T-helper 1 cell treated with Interleukin-12 subunit alpha and Interleukin-12 subunit beta and Interleukin-4 antibody, amounts not matched to agents 30 ng/mL and 1 ng/mL, for 36 hours (primary cell): ENCODE measurements around the gene ARMH3. TPM values are rescaled to one million over a fixed set of nuclear protein-coding genes. Genes with fewer than 3 reads are reported as not detected.

Experiments
- intact Hi-C: fragments of 100-400 bp; cut with micrococcal nuclease; formaldehyde crosslinking; loops from one replicate; pipeline ENCODE4 v1.15.1; 2024
- total RNA-seq: library from RNA; stranded (reverse); gene quantifications from 2 replicates; pipeline ENCODE4 v1.2.3, GENCODE V29; 2022

Gene ARMH3
- total RNA-seq, 1 donor from 2014 or later: 28.0 TPM

- intact Hi-C loops: no loop called here
Observed at GRCh38 chr10:101950213-101950612, 105.8 kb downstream of the ARMH3 start.

DNA sequence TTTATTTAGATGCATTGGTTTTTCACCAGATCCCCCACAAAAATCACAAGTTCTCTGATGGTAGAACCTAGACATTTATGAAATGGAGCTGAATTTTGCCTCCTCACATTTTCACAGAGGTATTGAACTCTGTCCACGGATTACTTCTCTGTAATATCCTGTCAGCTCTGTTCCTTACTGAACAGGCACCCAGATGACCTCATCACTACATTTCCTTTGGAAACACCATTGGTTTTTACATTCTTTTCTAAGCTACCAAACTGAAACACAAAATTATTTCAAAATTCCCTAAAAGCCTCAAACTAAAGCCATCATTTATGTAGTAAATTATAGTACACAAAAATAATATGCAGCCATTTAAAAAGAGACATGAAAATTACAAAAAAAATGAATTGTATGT is 114.1 kb downstream of the ARMH3 start:
- intact Hi-C loops: no loop called here

- intact Hi-C loops: no loop called here
Observed at GRCh38 chr10:101940916-101941315, 115.1 kb downstream of the ARMH3 start.

DNA sequence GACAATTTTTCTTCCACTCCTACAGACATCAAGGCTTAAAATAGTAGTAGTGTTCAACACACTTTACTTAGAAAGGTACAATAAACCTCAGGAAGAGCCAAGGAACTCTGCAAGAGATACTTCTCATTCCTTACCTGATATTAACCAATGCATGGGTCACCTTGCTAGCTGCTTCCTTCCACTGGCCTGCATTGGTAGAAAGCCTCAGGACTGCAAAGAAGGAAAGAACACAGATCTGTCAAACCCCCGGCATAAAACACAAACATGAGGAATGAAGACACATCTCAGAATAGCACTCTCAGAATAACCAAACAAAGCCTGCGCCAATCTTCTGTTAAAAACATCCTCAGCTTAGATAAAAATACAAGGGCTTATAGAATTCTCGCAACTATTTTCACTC is 116.2 kb downstream of the ARMH3 start:
- intact Hi-C loops: no loop called here

DNA sequence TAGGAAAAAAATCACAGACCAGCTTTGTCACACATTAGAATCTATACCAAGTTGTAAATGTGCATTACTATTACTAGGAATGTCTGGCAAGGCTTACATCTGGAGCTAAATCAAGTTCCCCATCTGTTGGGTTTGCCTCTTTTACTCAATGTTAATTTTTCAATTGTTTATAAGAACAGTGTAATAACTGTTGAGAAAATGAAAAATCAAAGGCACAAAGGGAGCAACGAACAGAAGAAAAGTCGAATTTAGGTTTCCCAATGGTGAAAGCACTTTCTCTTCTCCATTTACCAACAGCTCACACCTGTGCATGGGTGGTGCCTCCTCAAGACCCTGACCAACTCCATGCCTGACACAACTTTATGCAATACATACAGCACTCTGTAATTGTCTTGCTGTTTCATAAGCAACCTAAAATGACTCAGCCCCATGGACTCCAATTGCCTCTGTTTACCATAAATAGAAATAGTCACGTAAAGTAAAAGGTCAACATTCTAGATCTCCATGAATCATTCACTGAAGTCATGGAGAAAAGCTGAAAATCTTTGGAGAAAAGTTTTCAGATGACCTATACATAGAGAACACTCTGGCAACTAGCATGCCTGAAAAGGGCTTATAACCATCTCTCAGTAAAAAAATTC is 116.8 kb downstream of the ARMH3 start:
- intact Hi-C loops: no loop called here

GRCh38 chr10:101938305-101939007 is 117.5 kb downstream of the ARMH3 start:
- intact Hi-C loops: no loop called here

DNA sequence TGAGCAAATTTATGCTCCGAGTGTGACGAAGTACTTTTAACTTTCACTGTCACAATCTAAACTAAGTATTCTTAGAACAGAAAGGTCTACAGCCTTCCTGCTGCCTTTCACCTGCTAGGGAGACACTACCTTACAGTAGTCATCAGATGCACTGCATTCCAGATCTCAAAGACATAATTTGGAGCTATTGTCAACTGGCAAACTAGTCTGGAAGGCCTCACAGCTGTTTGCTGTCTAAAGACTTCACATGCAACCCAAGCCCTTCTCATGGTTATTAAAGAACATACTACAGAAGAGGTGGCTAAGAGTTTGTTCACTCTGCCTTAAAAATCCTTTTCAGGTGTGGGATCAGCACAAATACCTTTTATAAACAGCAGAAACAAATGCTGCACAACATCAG is 120.5 kb downstream of the ARMH3 start:
- intact Hi-C loops: no loop called here

GRCh38 chr10:101934686-101935305 is 121.2 kb downstream of the ARMH3 start:
- intact Hi-C loops: no loop called here

DNA sequence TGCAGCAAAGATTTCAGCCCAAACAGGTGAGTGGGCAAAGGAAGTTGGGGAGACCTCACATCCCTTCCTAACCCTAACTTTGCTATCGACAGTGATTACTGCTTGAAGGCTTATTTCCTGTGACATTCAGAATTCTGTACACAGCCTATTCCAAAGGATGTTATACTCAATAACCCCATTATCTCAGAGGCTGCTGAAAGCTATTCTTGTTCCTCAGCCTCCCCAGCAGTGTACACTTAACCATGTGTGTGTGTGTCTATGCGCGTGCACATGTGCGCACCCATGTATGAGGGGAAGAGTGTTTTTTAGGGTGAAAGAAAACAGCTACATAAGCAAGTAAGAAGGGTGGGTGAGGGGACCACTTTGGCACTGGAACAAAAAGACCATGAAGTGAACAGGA is 122.0 kb downstream of the ARMH3 start:
- intact Hi-C loops: no loop called here

- intact Hi-C loops: no loop called here
Observed at GRCh38 chr10:101932183-101932582, 123.8 kb downstream of the ARMH3 start.

DNA sequence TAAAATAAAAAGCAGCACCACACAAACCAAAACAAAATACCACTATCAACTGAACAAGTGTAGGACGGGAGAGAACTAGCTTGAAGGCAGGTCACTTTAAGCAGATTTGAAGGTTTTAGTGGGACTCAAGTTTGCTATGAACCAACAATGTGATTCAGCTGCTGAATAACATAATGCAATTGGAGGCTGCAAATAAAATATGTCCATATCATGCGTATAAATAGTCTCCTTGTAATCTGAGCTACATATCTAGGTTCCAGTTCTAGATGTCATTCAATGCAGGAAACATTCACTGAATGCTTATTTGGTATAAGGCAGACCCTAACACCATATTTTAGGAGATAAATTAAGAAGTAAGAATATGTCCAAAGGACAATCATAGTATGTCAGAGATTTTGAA is 130.9 kb downstream of the ARMH3 start:
- intact Hi-C loops: no loop called here

DNA sequence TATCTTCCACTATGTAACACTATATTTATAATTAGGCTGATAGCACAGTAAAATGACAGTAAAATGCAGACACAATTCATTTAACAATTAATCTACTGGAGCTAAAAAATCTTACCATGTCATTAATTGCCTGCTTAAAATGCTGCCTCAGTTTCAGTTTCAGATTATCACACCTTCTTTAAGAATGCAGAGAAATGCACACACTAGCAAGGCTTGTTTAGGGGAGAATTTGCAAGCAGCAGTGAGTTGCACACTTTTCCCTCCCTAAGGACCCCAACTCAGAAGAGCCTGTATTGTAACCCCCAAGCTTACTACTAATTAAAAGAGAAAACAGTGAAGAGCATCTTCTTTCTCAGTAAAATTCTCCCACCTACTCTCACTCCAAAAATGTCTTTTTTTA is 132.7 kb downstream of the ARMH3 start:
- intact Hi-C loops: no loop called here

- intact Hi-C loops: no loop called here
Observed at GRCh38 chr10:101922846-101923245, 133.1 kb downstream of the ARMH3 start.

DNA sequence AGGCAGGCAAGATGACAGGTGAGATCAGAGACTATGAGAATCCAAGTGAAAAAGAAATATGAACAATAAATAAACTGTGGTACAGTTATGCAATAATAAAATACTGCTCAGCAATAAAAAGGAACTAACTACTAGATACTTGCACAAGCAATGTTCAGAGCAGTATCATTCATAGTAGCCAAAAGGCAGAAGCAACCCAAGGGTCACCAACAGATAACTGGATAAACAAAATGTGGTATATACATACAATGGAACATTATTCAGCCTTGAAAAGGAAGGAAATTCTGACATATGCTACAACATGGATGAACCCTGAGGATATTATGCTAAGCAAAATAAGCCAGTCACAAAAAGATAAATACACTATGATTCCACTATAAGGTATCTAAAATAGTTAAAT is 135.4 kb downstream of the ARMH3 start:
- intact Hi-C loops: no loop called here

GRCh38 chr10:101919026-101919770 is 136.8 kb downstream of the ARMH3 start:
- intact Hi-C loops: no loop called here

DNA sequence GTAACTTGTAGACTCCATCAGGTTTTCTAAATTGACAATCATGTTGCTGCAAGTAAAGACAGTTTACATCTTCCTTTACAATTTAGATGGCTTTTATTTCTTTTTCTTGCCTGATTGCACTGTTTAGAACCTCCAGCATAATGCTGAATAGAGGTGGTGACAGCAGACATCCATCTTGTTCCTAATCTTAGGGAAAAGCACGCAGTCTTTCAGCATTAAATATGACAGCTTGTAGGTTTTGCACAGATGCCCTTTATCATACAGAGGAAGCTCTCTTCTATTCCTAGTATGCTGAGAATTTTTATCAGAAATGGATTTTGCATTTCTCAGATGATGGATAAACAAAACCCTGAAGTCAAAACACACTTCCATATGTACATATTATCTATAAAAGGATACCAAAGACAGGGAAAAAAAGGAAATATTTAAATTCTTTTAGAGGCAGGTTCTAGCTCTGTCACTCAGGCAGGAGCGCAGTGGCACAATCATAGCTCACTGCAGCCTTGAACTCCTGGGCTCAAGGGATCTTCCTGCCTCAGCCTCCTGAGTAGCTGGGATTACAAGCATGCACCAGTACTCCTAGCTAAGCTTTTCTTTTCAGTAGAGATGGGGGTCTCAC is 143.3 kb downstream of the ARMH3 start:
- intact Hi-C loops: no loop called here

DNA sequence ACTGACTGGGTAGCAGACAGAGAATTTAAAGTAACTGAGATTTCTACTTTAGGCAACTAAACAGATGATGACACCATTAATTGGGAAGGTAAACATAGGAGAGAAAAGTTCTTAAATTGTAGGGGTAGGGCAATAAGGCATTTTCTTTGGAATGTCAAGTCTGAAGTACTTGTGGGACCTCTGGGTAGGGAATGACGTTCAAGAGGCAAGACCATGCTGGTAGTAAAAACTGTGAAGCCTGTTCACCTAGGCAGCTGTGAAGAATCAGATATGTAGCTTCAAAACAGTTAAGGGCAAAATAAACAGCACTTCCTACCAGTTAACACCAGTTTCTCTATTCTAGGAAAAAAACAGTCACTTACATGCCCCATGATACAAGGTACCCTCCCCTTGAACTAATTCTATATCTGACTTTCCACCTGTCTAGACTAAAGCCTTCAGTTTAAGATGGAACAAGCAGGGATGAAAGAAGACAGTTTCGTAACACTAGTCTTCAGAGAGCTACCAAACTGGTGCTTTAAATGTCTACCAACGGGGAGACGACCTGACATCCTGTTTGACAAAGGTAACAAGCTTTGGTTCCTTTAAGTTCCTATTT is 149.3 kb downstream of the ARMH3 start:
- intact Hi-C loops: no loop called here

DNA sequence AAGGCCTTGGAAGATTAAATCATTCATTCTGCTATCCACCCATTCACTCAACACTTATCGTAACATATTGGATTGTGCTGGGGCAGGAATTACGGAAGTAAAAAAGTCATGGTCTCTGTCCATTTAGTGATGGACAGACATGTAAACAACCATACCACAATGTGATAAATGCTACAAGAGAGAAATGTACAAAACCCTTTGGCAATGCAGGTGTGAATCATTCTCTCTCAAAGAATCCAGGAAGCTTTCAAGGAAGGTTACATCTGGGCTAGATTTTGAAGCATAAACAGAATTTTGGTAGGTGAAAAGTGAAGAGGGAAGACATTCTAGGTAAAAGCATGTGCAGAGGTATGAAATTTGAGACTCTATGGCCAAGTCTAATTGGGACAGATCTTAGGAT is 150.7 kb downstream of the ARMH3 start:
- intact Hi-C loops: no loop called here

DNA sequence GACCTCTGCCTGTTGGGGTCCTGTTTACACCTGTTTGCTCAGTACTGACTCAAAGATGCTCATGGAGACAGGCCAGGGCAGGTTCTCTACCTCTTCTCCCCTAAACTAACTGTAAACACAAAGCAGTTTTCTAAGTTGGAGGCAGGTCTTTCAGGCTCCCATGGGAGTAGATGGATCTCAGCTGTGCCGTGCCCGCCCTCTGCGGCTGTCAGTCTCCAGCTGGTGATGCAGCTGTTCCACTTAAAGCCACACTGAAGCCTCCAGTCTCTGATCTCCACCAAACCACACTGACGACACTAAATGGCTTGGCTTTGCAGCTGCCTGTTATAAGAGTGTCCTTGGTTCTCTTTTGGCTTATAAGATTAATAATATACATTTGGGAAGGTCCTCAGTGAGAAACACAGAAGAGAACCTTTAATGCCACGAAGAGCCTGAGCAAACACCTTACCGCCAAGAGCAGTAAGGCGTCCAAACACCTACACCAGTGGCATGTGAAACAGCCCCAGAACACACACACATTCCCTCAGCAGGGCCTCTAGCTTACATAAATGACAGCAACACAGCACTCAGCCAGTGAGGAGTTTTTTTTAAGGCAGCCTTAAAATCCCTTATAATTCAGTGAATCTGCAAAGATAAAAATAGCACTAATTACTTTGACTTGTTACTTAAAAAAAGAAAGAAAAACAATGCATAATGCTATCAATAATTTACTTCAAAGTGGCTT is 152.0 kb downstream of the ARMH3 start:
- intact Hi-C loops: no loop called here

DNA sequence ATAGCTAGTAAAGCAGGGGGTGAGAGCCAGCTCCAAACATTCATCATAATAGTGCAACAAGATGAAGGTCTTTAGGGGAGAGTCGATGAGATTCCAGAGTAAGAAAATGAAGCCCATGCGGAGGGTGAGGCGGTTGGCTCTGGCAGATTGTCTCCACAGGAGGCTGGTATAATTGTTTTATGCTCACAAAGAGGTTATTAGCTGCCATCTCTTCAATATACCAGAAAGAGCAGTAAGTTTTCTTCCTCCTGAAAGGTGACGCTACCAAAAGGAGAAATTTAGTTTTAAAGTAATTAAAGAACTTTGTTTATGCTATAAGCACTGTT is 153.2 kb downstream of the ARMH3 start:
- intact Hi-C loops: no loop called here
